Stimulated activated naive CD8-positive, alpha-beta T cell treated with anti-CD3 and anti-CD28 coated beads, Interleukin-15, amount 100 ng/mL, for 72 hours (primary cell): Measurements from ENCODE around the gene HSD17B13.
"Not testable (repeated sequence)": the region's sequence is repeated elsewhere in the genome, so short reads cannot be mapped to it uniquely, and the experiment has no call there.

Experiments
- ATAC-seq: fragments of 150-1000 bp; cut with Tn5 transposase; 2 replicates; pipeline ENCODE4 v1.10.0; 2021; ENCODE audit warnings: mild to moderate bottlenecking, moderate library complexity
- DNase-seq, 2 donors: peaks; one replicate each; pipeline ENCODE4 v3.0.0; 2021 to 2022
- H3K27ac Mint-ChIP-seq, 2 donors: one replicate each; pipeline ENCODE4 v1.8.0; 2022; ENCODE audit warnings: mild to moderate bottlenecking in 2 of 2, mixed read lengths in 2 of 2, moderate library complexity in 2 of 2
- H3K27me3 Mint-ChIP-seq: one replicate; pipeline ENCODE4 v1.8.0; 2022; ENCODE audit warnings: mixed read lengths
- H3K4me1 Mint-ChIP-seq: one replicate; pipeline ENCODE4 v1.8.0; 2022; ENCODE audit warnings: mild to moderate bottlenecking, mixed read lengths
- H3K4me3 Mint-ChIP-seq, 2 donors: one replicate each; pipeline ENCODE4 v1.8.0; 2022; ENCODE audit warnings: mild to moderate bottlenecking in 2 of 2, mixed read lengths in 2 of 2, moderate library complexity in 1 of 2
- H3K9me3 Mint-ChIP-seq, 2 donors: one replicate each; pipeline ENCODE4 v1.8.0; 2022; ENCODE audit warnings: mixed read lengths in 2 of 2

The HSD17B13 gene

GRCh38 chr4:87322754-87323153 is at the start of gene HSD17B13:
HSD17B13 (minus strand) TSS chr4:87322882; CDS start chr4:87322841, 41 bp downstream.
- Mint-ChIP-seq H3K9me3 (no peaks in the 10 kb centered on the region), H3K4me1 (no peaks in the 10 kb centered on the region), H3K27me3 (no peaks in the 10 kb centered on the region), H3K27ac (peak within 1 kb of the TSS in 1 of 2 donors; percentile 59), H3K4me3 (no peak within 1 kb of the TSS)
- DNase-seq (no peak), ATAC-seq (no peak)

GRCh38 chr4:87370068-87370467 is 47.4 kb upstream of the HSD17B13 start:
- H3K4me1 Mint-ChIP-seq: no peaks in the 10 kb centered on the region
- H3K27me3 Mint-ChIP-seq: no peaks in the 10 kb centered on the region
- ATAC-seq (no peak), DNase-seq (no peak)
- H3K4me3 Mint-ChIP-seq: no peak overlapping the region
- no peak overlapping the region for H3K27ac Mint-ChIP-seq
- H3K9me3 Mint-ChIP-seq: no peaks in the 10 kb centered on the region

GRCh38 chr4:87366521-87367162 is 44.0 kb upstream of the HSD17B13 start:
- ATAC-seq: no peak
- no peak overlapping the region for H3K27ac Mint-ChIP-seq

GRCh38 chr4:87365348-87365747 is 42.7 kb upstream of the HSD17B13 start:
- Mint-ChIP-seq H3K27ac (no peak overlapping the region), H3K27me3 (no peaks in the 10 kb centered on the region), H3K4me3 (no peak overlapping the region), H3K9me3 (no peaks in the 10 kb centered on the region), H3K4me1 (no peaks in the 10 kb centered on the region)
- ATAC-seq (no peak), DNase-seq (no peak)

More at GRCh38 chr4:87366521-87367162, 44.0 kb upstream of the HSD17B13 start:
- no peaks in the 10 kb centered on the region for H3K27me3 Mint-ChIP-seq
- H3K4me3 Mint-ChIP-seq: no peak overlapping the region
- H3K4me1 Mint-ChIP-seq: no peaks in the 10 kb centered on the region
- DNase-seq: no peak
- H3K9me3 Mint-ChIP-seq: no peaks in the 10 kb centered on the region

DNA sequence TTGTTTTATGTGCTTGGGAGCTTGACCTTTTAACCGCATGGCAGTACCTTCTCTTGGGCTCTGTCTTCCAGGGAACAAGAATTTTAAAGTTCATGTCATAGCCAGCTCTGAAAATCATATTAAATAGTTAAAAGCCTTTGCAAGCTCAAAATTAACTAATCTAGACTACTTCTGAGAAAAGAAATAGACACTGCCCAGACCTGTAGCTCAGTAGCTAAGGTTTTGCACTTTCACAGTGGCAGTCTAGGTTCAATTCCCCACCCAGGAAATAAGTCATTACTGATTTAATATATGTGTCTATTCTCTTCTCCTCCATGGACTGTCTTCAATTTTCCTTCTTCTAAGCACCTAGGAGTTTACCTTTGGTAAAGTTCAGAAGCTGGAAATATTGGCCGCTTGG is 40.9 kb upstream of the HSD17B13 start:
- H3K27me3 Mint-ChIP-seq: no peaks in the 10 kb centered on the region
- ATAC-seq: no peak
- no peaks in the 10 kb centered on the region for H3K9me3 Mint-ChIP-seq
- no peak for DNase-seq
- H3K4me1 Mint-ChIP-seq: no peaks in the 10 kb centered on the region
- no peak overlapping the region for H3K27ac Mint-ChIP-seq
- H3K4me3 Mint-ChIP-seq: no peak overlapping the region

DNA sequence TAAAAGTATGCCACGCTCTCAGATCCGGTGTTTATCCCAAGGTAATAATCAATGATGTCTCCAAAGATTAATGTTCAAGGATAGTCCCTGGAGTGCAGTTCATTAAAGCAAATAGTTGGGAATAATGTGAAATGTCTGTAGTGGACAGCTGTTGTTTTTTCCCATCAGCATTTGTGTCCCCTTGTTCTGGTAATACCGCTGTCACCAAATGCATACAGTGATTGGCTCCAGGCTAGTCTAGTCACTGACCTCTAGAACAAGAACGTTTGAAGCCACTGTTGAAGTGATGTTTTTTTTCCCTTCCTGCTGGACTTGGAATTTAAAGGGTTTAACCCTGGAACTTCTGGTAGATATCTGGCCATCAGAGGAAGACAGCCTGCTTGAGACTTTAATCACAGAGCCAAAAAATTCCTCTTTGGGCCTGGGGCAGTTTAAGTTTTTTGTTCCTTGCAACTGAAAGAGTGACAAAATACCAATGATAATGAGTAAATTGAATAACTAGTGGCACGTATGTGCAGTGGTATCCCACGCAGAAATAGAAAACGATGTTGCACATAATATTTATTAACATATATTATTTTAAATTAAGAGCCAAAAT is 37.8 kb upstream of the HSD17B13 start:
- Mint-ChIP-seq H3K9me3 (no peaks in the 10 kb centered on the region), H3K4me3 (no peak overlapping the region), H3K27me3 (no peaks in the 10 kb centered on the region), H3K27ac (peak overlapping the region in 1 of 2 donors; percentile 43), H3K4me1 (no peaks in the 10 kb centered on the region)
- DNase-seq (no peak), ATAC-seq (no peak)

- no peaks in the 10 kb centered on the region for H3K4me1 Mint-ChIP-seq
- H3K4me3 Mint-ChIP-seq: no peak overlapping the region
- ATAC-seq (no peak), DNase-seq (no peak)
- H3K9me3 Mint-ChIP-seq: no peaks in the 10 kb centered on the region
- H3K27me3 Mint-ChIP-seq: no peaks in the 10 kb centered on the region
- no peak overlapping the region for H3K27ac Mint-ChIP-seq
Measured at GRCh38 chr4:87359258-87359657, 36.6 kb upstream of the HSD17B13 start.

GRCh38 chr4:87356832-87357526 is 34.3 kb upstream of the HSD17B13 start:
- no peak for DNase-seq
- Mint-ChIP-seq H3K27me3 (no peaks in the 10 kb centered on the region), H3K9me3 (no peaks in the 10 kb centered on the region), H3K4me1 (peaks cover 6% of the 10 kb centered on the region), H3K27ac (peak overlapping the region in 1 of 2 donors; percentile 63), H3K4me3 (no peak overlapping the region)
- no peak for ATAC-seq

- no peak for ATAC-seq
Measured at GRCh38 chr4:87354168-87355102, 31.8 kb upstream of the HSD17B13 start.

GRCh38 chr4:87353592-87353991 is 30.9 kb upstream of the HSD17B13 start:
- no peaks in the 10 kb centered on the region for H3K9me3 Mint-ChIP-seq
- peaks cover 6% of the 10 kb centered on the region for H3K4me1 Mint-ChIP-seq
- ATAC-seq (no peak), DNase-seq (peak; percentile 14)
- H3K4me3 Mint-ChIP-seq: no peak overlapping the region
- no peaks in the 10 kb centered on the region for H3K27me3 Mint-ChIP-seq
- no peak overlapping the region for H3K27ac Mint-ChIP-seq

More at GRCh38 chr4:87354168-87355102, 31.8 kb upstream of the HSD17B13 start:
- H3K4me1 Mint-ChIP-seq: peaks cover 6% of the 10 kb centered on the region
- H3K9me3 Mint-ChIP-seq: no peaks in the 10 kb centered on the region
- no peak overlapping the region for H3K4me3 Mint-ChIP-seq
- no peaks in the 10 kb centered on the region for H3K27me3 Mint-ChIP-seq
- DNase-seq: no peak
- no peak overlapping the region for H3K27ac Mint-ChIP-seq

- H3K4me1 Mint-ChIP-seq: no peaks in the 10 kb centered on the region
- no peak overlapping the region for H3K4me3 Mint-ChIP-seq
- H3K27ac Mint-ChIP-seq: no peak overlapping the region
- H3K27me3 Mint-ChIP-seq: no peaks in the 10 kb centered on the region
- ATAC-seq: no peak
- peaks cover 0 to 6% of the 10 kb centered on the region in 2 donors for H3K9me3 Mint-ChIP-seq
- no peak for DNase-seq
Measured at GRCh38 chr4:87345139-87345538, 22.5 kb upstream of the HSD17B13 start.

GRCh38 chr4:87342872-87343271 is 20.2 kb upstream of the HSD17B13 start:
- ATAC-seq (no peak), DNase-seq (no peak)
- H3K27ac Mint-ChIP-seq: no peak overlapping the region
- H3K4me3 Mint-ChIP-seq: no peak overlapping the region
- H3K4me1 Mint-ChIP-seq: no peaks in the 10 kb centered on the region
- H3K9me3 Mint-ChIP-seq: peaks cover 0 to 6% of the 10 kb centered on the region in 2 donors
- no peaks in the 10 kb centered on the region for H3K27me3 Mint-ChIP-seq

GRCh38 chr4:87341954-87342635 is 19.4 kb upstream of the HSD17B13 start:
- not testable (repeated sequence) for DNase-seq, H3K4me1 Mint-ChIP-seq, ATAC-seq, H3K27me3 Mint-ChIP-seq, H3K27ac Mint-ChIP-seq, H3K9me3 Mint-ChIP-seq, H3K4me3 Mint-ChIP-seq

DNA sequence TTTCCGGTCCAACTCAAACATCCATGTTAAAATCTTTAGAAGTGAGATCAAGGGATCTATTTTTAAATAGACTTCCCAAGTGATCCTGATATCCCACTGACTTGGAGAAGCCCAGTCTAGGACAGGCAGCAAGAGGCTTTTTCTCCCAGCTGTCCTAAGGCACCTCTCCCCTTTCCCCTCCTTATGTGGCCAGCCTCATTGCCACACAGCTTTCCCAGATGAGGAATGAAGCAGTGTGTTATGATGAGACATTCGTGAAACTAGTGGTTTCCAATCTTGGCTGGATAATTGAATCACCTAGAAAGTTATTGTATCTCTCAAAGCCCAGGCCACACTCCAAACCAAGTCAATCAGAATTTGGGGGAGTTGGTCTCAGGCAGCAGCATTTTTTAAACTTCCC is 16.8 kb upstream of the HSD17B13 start:
- Mint-ChIP-seq H3K9me3 (peaks cover 4 to 5% of the 10 kb centered on the region in 2 donors), H3K27ac (peak overlapping the region in 1 of 2 donors; percentile 76), H3K4me3 (no peak overlapping the region), H3K27me3 (no peaks in the 10 kb centered on the region), H3K4me1 (no peaks in the 10 kb centered on the region)
- no peak for ATAC-seq
- no peak for DNase-seq

- ATAC-seq (no peak), DNase-seq (no peak)
- Mint-ChIP-seq H3K27ac (no peak overlapping the region), H3K4me3 (no peak overlapping the region), H3K9me3 (peaks cover 14 to 18% of the 10 kb centered on the region in 2 donors), H3K27me3 (no peaks in the 10 kb centered on the region), H3K4me1 (no peaks in the 10 kb centered on the region)
Measured at GRCh38 chr4:87337361-87337760, 14.7 kb upstream of the HSD17B13 start.
